ENCODE results near the gene KANSL1. TPM values are rescaled to one million over a fixed set of nuclear protein-coding genes. Genes with fewer than 3 reads are reported as not detected.

Gene KANSL1
- total RNA-seq, 1 experiment from 2014 or later, result 52.5 TPM

GRCh38 chr17:46144246-46144645, 49.0 kb downstream of the KANSL1 start:
- Histone ChIP-seq H3F3A (ENCODE audit: insufficient read depth, low read depth) (peaks cover 51% of the 10 kb centered on the region; the same call in 1 of the 2 replicates), H3K9me2 (ENCODE audit: insufficient read depth) (no peaks in the 10 kb centered on the region), H3K27me3 (ENCODE audit: insufficient read depth, low read depth) (no peaks in the 10 kb centered on the region), H3K79me2 (ENCODE audit: low read depth) (peaks cover 97% of the 10 kb centered on the region), H3K9me3 (ENCODE audit: insufficient read depth, low read depth) (no peaks in the 10 kb centered on the region), H4K20me1 (ENCODE audit: insufficient read depth) (peaks cover 91% of the 10 kb centered on the region), H2AFZ (no peak overlapping the region), H3K27ac (no peak overlapping the region), H3K4me1 (replicated peaks; ENCODE audit: insufficient read depth) (no peaks in the 10 kb centered on the region), H3K36me3 (ENCODE audit: low read depth) (no peaks in the 10 kb centered on the region), H3K4me3 (no peak overlapping the region), H3K4me2 (no peak overlapping the region)
- no peak for DNase-seq
- TF ChIP-seq EZH2 (IDR thresholded peaks at IDR 0.05; ENCODE audit: low read depth) (no peak), CTCF (conservative IDR thresholded peaks at IDR 0.05) (no peak)
- intact Hi-C loops (cut with micrococcal nuclease; ENCODE audit: unreplicated experiment), result no loop called here
- POLR2A ChIA-PET (ENCODE audit: unreplicated experiment), result interaction anchor here (0.7 kb wide), 1 partner anchor 19 kb away, joined by 3 read pairs; no protein-coding TSS in a partner anchor
- CTCF ChIA-PET, result interaction anchor here (0.6 kb wide), 1 partner anchor 24 kb away, joined by 5 read pairs; no protein-coding TSS in a partner anchor
- BruUV-seq (replicated peaks), result no TSS peak

- Histone ChIP-seq H3K36me3 (ENCODE audit: low read depth) (no peaks in the 10 kb centered on the region), H3K4me2 (no peak overlapping the region), H3K27ac (no peak overlapping the region), H3K4me1 (replicated peaks; ENCODE audit: insufficient read depth) (no peaks in the 10 kb centered on the region), H2AFZ (no peak overlapping the region), H3K9me3 (ENCODE audit: insufficient read depth, low read depth) (no peaks in the 10 kb centered on the region), H3K4me3 (no peak overlapping the region), H4K20me1 (ENCODE audit: insufficient read depth) (peaks cover 91% of the 10 kb centered on the region), H3K9me2 (ENCODE audit: insufficient read depth) (no peaks in the 10 kb centered on the region), H3K79me2 (ENCODE audit: low read depth) (peaks cover 97% of the 10 kb centered on the region), H3K27me3 (ENCODE audit: insufficient read depth, low read depth) (no peaks in the 10 kb centered on the region), H3F3A (ENCODE audit: insufficient read depth, low read depth) (peaks cover 51% of the 10 kb centered on the region)
- CTCF ChIA-PET, result interaction anchor here (0.6 kb wide), 1 partner anchor 24 kb away, joined by 5 read pairs; no protein-coding TSS in a partner anchor
- DNase-seq, result no peak
- POLR2A ChIA-PET (ENCODE audit: unreplicated experiment), result no interaction called here
- no peak for TF ChIP-seq CTCF (conservative IDR thresholded peaks at IDR 0.05)
- intact Hi-C loops (cut with micrococcal nuclease; ENCODE audit: unreplicated experiment), result no loop called here
- no TSS peak for BruUV-seq (replicated peaks)
Measured at GRCh38 chr17:46143827-46144236, 49.4 kb downstream of the KANSL1 start.

- BruUV-seq (replicated peaks), result no TSS peak
- H3K79me2 ChIP-seq (ENCODE audit: low read depth), result peaks cover 97% of the 10 kb centered on the region
- no peak overlapping the region for H3K4me2 ChIP-seq
- H3F3A ChIP-seq (ENCODE audit: insufficient read depth, low read depth), result peaks cover 50% of the 10 kb centered on the region
- H3K27ac ChIP-seq, result no peak overlapping the region
- no peak for DNase-seq
- H3K9me3 ChIP-seq (ENCODE audit: insufficient read depth, low read depth), result no peaks in the 10 kb centered on the region
- H3K4me1 ChIP-seq (replicated peaks; ENCODE audit: insufficient read depth), result 0 out of 2 replicates have a peak, but pooled peaks cover 4% of the 10 kb centered on the region
- H3K4me3 ChIP-seq, result no peak overlapping the region
- TF ChIP-seq EZH2 (IDR thresholded peaks at IDR 0.05; ENCODE audit: low read depth) (no peak), CTCF (conservative IDR thresholded peaks at IDR 0.05) (no peak)
- H3K27me3 ChIP-seq (ENCODE audit: insufficient read depth, low read depth), result no peaks in the 10 kb centered on the region
- H2AFZ ChIP-seq, result no peak overlapping the region
- no peaks in the 10 kb centered on the region for H3K9me2 ChIP-seq (ENCODE audit: insufficient read depth)
- no peaks in the 10 kb centered on the region for H3K36me3 ChIP-seq (ENCODE audit: low read depth)
- ChIA-PET CTCF (no interaction called here), POLR2A (ENCODE audit: unreplicated experiment) (no interaction called here)
- intact Hi-C loops (cut with micrococcal nuclease; ENCODE audit: unreplicated experiment), result no loop called here
- H4K20me1 ChIP-seq (ENCODE audit: insufficient read depth), result peaks cover 95% of the 10 kb centered on the region
Measured at GRCh38 chr17:46141645-46142044, 51.6 kb downstream of the KANSL1 start.

All from PC-9 (cell line).